ENCODE measurements around the gene ANAPC1. TPM values are rescaled to one million over a fixed set of nuclear protein-coding genes. Genes with fewer than 3 reads are reported as not detected.

The ANAPC1 gene
- total and polyA plus RNA-seq, 9 of the 15 experiments (the other 6 are each of a cell fraction or from before 2014, with no cell fraction given) = 14.0 to 126 (median 78.2) TPM

- TF ChIP-seq, protein P1, sequence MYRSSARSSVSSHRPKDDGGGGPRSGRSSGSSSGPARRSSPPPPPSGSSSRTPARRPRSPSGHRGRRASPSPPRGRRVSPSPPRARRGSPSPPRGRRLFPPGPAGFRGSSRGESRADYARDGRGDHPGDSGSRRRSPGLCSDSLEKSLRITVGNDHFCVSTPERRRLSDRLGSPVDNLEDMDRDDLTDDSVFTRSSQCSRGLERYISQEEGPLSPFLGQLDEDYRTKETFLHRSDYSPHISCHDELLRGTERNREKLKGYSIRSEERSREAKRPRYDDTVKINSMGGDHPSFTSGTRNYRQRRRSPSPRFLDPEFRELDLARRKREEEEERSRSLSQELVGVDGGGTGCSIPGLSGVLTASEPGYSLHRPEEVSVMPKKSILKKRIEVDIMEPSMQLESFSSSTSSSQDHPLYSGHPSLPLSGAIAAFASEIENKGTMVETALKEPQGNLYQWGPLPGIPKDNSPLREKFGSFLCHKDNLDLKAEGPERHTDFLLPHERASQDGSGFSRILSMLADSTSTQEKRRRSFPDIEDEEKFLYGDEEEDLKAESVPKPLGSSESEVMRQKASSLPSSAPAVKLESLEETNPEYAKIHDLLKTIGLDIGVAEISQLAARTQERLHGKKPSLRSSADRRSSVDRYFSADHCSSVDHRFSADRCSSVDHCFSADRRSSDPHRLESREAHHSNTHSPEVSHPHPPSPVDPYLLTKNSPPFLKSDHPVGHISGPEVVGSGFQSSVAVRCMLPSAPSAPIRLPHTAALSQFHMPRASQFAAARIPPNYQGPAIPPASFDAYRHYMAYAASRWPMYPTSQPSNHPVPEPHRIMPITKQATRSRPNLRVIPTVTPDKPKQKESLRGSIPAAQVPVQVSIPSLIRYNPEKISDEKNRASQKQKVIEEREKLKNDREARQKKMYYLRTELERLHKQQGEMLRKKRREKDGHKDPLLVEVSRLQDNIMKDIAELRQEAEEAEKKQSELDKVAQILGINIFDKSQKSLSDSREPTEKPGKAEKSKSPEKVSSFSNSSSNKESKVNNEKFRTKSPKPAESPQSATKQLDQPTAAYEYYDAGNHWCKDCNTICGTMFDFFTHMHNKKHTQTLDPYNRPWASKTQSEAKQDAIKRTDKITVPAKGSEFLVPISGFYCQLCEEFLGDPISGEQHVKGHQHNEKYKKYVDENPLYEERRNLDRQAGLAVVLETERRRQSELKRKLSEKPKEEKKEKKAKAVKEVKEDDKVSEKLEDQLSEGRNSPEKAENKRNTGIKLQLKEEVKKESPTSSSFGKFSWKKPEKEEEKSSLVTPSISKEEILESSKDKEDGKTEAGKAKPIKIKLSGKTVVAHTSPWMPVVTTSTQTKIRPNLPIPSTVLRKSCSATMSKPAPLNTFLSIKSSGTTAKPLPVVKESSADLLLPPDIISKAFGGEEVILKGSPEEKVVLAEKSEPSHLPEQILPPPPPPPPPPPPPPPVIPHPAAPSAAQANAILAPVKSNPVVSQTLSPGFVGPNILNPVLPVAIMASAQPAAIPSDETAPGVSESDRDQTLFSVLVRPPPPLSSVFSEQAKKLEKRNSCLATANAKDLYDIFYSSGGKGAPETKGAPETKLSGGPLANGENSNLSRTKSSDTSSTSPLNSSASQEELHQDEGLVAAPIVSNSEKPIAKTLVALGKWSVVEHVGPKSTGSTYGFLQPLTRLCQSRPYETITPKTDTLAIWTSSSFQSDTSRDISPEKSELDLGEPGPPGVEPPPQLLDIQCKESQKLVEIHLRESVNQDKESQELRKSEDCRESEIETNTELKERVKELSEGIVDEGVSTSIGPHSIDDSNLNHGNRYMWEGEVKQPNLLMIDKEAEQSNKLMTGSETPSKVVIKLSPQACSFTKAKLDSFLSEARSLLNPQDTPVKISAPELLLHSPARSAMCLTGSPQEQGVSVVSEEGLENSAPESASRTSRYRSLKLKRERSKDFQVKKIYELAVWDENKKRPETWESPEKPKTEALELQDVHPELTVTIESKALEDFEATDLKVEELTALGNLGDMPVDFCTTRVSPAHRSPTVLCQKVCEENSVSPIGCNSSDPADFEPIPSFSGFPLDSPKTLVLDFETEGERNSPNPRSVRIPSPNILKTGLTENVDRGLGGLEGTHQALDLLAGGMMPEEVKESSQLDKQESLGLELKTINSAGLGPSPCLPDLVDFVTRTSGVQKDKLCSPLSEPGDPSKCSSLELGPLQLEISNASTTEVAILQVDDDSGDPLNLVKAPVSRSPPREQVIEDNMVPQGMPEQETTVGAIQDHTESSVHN (IDR thresholded peaks at IDR 0.05; ENCODE audit: borderline replicate concordance in 1 of 2, low read depth in 1 of 2) = no peak
- TF ChIP-seq, protein P2, sequence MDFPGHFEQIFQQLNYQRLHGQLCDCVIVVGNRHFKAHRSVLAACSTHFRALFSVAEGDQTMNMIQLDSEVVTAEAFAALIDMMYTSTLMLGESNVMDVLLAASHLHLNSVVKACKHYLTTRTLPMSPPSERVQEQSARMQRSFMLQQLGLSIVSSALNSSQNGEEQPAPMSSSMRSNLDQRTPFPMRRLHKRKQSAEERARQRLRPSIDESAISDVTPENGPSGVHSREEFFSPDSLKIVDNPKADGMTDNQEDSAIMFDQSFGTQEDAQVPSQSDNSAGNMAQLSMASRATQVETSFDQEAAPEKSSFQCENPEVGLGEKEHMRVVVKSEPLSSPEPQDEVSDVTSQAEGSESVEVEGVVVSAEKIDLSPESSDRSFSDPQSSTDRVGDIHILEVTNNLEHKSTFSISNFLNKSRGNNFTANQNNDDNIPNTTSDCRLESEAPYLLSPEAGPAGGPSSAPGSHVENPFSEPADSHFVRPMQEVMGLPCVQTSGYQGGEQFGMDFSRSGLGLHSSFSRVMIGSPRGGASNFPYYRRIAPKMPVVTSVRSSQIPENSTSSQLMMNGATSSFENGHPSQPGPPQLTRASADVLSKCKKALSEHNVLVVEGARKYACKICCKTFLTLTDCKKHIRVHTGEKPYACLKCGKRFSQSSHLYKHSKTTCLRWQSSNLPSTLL (IDR thresholded peaks at IDR 0.05) = no peak
- TF ChIP-seq MTA1 (IDR thresholded peaks at IDR 0.05; ENCODE audit: borderline replicate concordance) (peak; percentile 18; the same call in 1 of the 2 replicates), CSDE1 (IDR thresholded peaks at IDR 0.05) (no peak), TEAD1 (CRISPR knock-in tag; IDR thresholded peaks at IDR 0.05) (peak; percentile 26 to 88; a peak in 1 of 4 replicates), SMARCB1 (IDR thresholded peaks at IDR 0.05; ENCODE audit: insufficient read length, low read depth) (no peak), ELF2 (CRISPR knock-in tag; IDR thresholded peaks at IDR 0.05) (no peak), SRSF7 (optimal IDR thresholded peaks at IDR 0.05; ENCODE audit: low read depth, low read length) (no peak), SRSF1 (IDR thresholded peaks at IDR 0.05; ENCODE audit: low read depth, low read length) (no peak), CBX8 (IDR thresholded peaks at IDR 0.05; ENCODE audit: borderline replicate concordance, extremely low read depth, low read depth, low read length, poor library complexity, severe bottlenecking) (no peak), YY1 (IDR thresholded peaks at IDR 0.05; ENCODE audit: borderline replicate concordance in 1 of 3, control insufficient read depth in 1 of 3, extremely low read depth in 1 of 3, insufficient read depth in 3 of 3, insufficient read length in 1 of 3, insufficient replicate concordance in 2 of 3, low read depth in 1 of 3, low read length in 2 of 3) (peak in 1 of 3 experiments; percentile 37), TGIF2 (CRISPR knock-in tag; IDR thresholded peaks at IDR 0.05) (no peak), STAT5B (CRISPR knock-in tag; IDR thresholded peaks at IDR 0.05) (no peak)
- TF ChIP-seq, protein P3, sequence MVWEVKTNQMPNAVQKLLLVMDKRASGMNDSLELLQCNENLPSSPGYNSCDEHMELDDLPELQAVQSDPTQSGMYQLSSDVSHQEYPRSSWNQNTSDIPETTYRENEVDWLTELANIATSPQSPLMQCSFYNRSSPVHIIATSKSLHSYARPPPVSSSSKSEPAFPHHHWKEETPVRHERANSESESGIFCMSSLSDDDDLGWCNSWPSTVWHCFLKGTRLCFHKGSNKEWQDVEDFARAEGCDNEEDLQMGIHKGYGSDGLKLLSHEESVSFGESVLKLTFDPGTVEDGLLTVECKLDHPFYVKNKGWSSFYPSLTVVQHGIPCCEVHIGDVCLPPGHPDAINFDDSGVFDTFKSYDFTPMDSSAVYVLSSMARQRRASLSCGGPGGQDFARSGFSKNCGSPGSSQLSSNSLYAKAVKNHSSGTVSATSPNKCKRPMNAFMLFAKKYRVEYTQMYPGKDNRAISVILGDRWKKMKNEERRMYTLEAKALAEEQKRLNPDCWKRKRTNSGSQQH (CRISPR knock-in tag; IDR thresholded peaks at IDR 0.05) = no peak
Measured at GRCh38 chr2:111897924-111898702, 14.1 kb upstream of the ANAPC1 start, which contains the start of gene MERTK (continued).

Data from K562 (cell line).